ENCODE measurements around the gene ATG7. TPM values are rescaled to one million over a fixed set of nuclear protein-coding genes. Genes with fewer than 3 reads are reported as not detected.

The ATG7 gene
- total RNA-seq, 4 donors from 2014 or later: 45.8 to 85.3 (median 67.3) TPM

DNA sequence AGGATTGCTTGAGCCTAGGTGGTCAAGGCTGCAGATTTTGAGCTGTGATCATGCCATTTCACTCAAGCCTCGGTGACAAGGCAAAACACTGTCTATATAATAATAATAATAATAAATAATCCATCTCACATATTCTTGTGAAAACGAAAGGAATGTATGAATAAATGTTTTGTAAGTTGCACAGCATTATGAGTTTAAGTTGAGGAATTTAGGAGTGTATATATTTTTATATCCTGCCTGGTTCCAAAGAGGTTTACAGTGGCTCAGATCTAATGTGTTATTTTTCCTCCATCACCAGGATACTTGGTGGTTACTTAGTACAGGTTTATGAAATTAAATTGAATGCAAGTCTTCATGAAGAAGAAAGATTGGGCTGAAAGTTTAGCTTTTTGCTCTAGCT, 77.2 kb downstream of the ATG7 start:
- H3K36me3 ChIP-seq: peaks cover 10 to 11% of the 10 kb centered on the region in 2 donors
- no peaks in the 10 kb centered on the region for H3K4me1 ChIP-seq
- H3K27me3 ChIP-seq: no peaks in the 10 kb centered on the region
- intact Hi-C loops (cut with DNase I): no loop called here
- H3K27ac ChIP-seq: no peak overlapping the region
- no peaks in the 10 kb centered on the region for H3K9me3 ChIP-seq
- TF ChIP-seq, protein P1, sequence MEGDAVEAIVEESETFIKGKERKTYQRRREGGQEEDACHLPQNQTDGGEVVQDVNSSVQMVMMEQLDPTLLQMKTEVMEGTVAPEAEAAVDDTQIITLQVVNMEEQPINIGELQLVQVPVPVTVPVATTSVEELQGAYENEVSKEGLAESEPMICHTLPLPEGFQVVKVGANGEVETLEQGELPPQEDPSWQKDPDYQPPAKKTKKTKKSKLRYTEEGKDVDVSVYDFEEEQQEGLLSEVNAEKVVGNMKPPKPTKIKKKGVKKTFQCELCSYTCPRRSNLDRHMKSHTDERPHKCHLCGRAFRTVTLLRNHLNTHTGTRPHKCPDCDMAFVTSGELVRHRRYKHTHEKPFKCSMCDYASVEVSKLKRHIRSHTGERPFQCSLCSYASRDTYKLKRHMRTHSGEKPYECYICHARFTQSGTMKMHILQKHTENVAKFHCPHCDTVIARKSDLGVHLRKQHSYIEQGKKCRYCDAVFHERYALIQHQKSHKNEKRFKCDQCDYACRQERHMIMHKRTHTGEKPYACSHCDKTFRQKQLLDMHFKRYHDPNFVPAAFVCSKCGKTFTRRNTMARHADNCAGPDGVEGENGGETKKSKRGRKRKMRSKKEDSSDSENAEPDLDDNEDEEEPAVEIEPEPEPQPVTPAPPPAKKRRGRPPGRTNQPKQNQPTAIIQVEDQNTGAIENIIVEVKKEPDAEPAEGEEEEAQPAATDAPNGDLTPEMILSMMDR (IDR thresholded peaks at IDR 0.05): no peak
- no peak for TF ChIP-seq POLR2A (IDR thresholded peaks at IDR 0.05)
- DNase-seq: no peak
- H3K4me3 ChIP-seq (replicated peaks in 1 of 3): no peak overlapping the region
- WGBS, 2 donors: 86 to 96% methylated on average over 2 of the region's 2 CpGs

GRCh38 chr3:11350374-11350773, 78.2 kb downstream of the ATG7 start:
- no peak for DNase-seq
- intact Hi-C loops (cut with DNase I): no loop called here

GRCh38 chr3:11351451-11351850, 79.3 kb downstream of the ATG7 start:
- DNase-seq: no peak
- intact Hi-C loops (cut with DNase I): no loop called here
- Histone ChIP-seq H3K36me3 (peaks cover 10 to 11% of the 10 kb centered on the region in 2 donors), H3K4me1 (no peaks in the 10 kb centered on the region), H3K27ac (no peak overlapping the region), H3K4me3 (replicated peaks in 1 of 3) (no peak overlapping the region), H3K27me3 (no peaks in the 10 kb centered on the region), H3K9me3 (no peaks in the 10 kb centered on the region)
- 87 to 96% methylated on average over 5 of the region's 5 CpGs for WGBS, 2 donors
- no peak for TF ChIP-seq POLR2A (IDR thresholded peaks at IDR 0.05)
- TF ChIP-seq, protein P1 (IDR thresholded peaks at IDR 0.05): no peak

More at GRCh38 chr3:11350374-11350773, 78.2 kb downstream of the ATG7 start:
- WGBS, 2 donors: 82 to 87% methylated on average over 2 of the region's 2 CpGs
- Histone ChIP-seq H3K36me3 (peaks cover 10 to 11% of the 10 kb centered on the region in 2 donors), H3K4me3 (replicated peaks in 1 of 3) (no peak overlapping the region), H3K4me1 (no peaks in the 10 kb centered on the region), H3K9me3 (no peaks in the 10 kb centered on the region), H3K27me3 (no peaks in the 10 kb centered on the region), H3K27ac (no peak overlapping the region)
- TF ChIP-seq POLR2A (IDR thresholded peaks at IDR 0.05): no peak
- TF ChIP-seq, protein P1 (IDR thresholded peaks at IDR 0.05): no peak

GRCh38 chr3:11356269-11356668, 84.1 kb downstream of the ATG7 start:
- TF ChIP-seq, protein P1 (IDR thresholded peaks at IDR 0.05): no peak
- TF ChIP-seq POLR2A (IDR thresholded peaks at IDR 0.05): no peak
- H3K9me3 ChIP-seq: no peaks in the 10 kb centered on the region
- H3K27ac ChIP-seq: no peak overlapping the region
- no peaks in the 10 kb centered on the region for H3K4me1 ChIP-seq
- intact Hi-C loops (cut with DNase I): no loop called here
- peaks cover 11 to 17% of the 10 kb centered on the region in 2 donors for H3K36me3 ChIP-seq
- no peak for DNase-seq
- no peak overlapping the region for H3K4me3 ChIP-seq (replicated peaks in 1 of 3)
- 83 to 85% methylated on average over 1 of the region's 1 CpG for WGBS, 2 donors
- H3K27me3 ChIP-seq: no peaks in the 10 kb centered on the region

DNA sequence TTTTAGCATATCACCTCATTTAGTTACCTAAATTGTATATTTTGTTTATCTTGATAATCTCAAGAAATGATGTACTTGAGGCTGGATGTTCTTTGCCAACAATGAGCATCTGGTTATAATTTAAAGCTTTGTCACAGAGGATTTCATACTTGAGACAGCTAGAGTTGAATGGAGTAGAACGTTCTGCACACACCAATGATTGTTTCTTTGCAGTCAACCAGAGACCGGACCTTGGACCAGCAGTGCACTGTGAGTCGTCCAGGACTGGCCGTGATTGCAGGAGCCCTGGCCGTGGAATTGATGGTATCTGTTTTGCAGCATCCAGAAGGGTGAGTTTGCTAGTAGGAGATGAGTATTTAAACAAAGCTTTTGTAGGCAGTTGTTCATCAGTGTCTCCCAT, 90.4 kb downstream of the ATG7 start:
- TF ChIP-seq POLR2A (IDR thresholded peaks at IDR 0.05): no peak
- TF ChIP-seq, protein P1 (IDR thresholded peaks at IDR 0.05): no peak

More for the DNA sequence above, 90.4 kb downstream of the ATG7 start:
- Histone ChIP-seq H3K4me1 (peaks cover 0 to 11% of the 10 kb centered on the region in 2 donors), H3K36me3 (peaks cover 21 to 40% of the 10 kb centered on the region in 2 donors), H3K27me3 (no peaks in the 10 kb centered on the region), H3K9me3 (no peaks in the 10 kb centered on the region), H3K27ac (no peak overlapping the region), H3K4me3 (replicated peaks in 1 of 3) (no peak overlapping the region)
- WGBS, 2 donors: 81 to 91% methylated on average over 5 of the region's 5 CpGs
- DNase-seq: no peak
- intact Hi-C loops (cut with DNase I): no loop called here

Data from thyroid gland (tissue), 4 donors.